GM21423 (cell line): ENCODE results near the gene CPA2.
"Not testable (repeated sequence)": the region's sequence is repeated elsewhere in the genome, so short reads cannot be mapped to it uniquely, and the experiment has no call there.

Source experiments
- ATAC-seq: cut with Tn5 transposase; IDR thresholded peaks from one replicate; pipeline ENCODE4 v1.9.1; 2021; ENCODE audit warnings: mild to moderate bottlenecking, moderate library complexity; ENCODE audit not compliant: unreplicated experiment

The CPA2 gene

DNA sequence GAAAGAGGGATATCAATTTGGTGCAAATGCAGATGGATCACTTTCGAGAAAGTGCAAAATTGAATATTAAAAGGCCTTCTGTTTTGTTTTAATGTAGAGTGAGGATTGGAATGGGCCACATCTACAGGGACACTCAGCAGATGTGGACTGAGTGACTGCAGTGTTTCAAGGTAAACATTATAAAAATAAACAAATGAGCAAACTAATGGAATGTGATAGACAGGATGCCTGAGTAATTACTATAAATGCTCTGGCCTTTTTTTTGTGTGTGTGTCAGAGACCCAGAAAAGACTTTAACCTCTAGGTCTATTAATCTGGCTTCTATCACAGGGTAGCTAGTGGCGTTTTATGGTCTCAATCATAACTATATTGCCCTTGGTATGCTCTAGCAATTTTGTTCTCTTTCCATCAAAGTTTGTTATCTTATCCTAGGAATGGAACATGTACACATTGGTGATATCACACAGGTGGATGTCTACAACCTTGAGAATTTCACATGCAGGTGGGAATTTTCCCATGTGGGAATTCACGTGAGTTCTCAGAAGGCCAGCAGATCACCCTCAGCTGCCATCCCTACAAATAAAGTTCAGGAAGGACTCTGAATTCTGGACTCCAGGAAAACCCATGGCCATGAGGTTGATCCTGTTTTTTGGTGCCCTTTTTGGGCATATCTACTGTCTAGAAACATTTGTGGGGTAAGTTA is at the start of gene CPA2:
TSS of gene CPA2 (plus strand) at position 606 of the 703 bp plus-strand sequence. CDS start at position 625, 19 bp downstream.
- no peak for ATAC-seq

DNA sequence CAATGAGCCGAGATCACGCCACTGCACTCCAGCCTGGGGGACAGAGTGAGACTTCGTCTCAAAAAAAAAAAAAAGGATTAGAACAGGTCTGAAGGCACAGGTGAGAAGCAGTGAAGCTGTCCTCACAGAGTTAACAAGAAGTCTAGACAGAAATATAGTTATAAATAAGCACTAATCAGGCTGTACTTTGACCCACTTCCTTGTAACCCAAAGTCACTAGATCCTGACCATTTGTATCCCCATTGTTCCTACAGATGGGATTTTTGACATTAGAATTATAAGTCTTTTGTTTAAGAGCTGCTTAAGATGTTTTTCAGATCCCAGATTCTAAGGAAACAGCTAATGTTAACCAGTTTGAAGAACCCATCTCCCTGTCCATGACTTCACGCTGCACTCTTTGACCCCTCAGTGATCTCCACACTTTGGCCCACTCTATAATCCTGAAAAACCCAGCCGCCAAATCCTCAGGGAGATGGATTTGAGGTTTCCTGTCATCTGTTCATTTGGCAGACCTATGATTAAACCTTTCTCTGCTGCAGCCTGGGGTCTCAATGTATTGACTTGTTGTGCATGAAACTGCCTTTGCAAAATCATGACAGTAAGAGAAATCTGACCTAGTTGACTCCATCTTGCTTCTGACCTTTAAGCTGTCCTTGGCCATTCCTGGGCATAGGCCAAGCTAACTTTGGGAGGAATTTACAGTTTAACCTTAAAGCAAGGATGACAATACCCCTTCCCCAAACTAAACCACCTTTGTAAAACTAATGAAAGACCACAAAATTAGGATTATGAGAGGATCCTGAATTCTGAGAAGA is 47.6 kb upstream of the CPA2 start:
- ATAC-seq = no peak

DNA sequence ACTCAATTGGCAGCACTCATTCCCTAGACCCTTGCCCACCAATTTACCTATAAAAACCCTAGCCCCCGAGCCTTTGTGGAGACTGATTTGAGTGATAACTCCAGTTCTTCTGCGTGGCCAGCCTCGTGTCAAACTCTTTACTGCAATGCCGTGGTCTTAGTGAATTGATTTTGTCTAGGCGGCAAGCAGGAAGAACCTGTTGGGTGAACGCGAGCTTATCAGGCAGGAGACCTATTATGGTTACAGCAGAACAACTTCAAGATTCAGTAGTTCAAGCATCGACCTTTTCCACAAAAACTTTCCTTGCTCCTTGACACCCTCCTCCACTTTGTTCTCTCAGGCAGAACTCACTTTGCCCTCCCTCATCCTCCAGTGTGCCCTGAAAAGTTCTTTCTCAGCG is 46.8 kb upstream of the CPA2 start:
- no peak for ATAC-seq

DNA sequence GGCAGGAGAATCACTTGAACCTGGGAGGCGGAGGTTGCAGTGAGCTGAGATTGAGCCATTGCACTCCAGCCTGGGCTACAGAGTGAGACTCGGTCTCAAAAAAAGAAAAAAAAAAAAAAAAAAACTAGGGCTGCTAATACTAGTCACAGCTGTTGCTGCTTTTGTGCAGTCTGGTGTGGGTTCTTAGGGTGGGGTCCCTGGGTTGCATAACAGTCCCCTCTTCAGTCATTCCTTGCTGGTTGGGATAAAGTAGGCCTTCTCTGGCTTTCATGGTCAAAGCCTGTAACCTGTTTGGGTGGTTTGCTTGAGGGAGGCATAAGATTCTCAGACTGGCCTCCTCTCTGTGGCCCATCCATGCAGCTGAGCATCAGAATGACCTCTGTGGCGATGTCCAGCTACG is 44.9 kb upstream of the CPA2 start:
- ATAC-seq = no peak

DNA sequence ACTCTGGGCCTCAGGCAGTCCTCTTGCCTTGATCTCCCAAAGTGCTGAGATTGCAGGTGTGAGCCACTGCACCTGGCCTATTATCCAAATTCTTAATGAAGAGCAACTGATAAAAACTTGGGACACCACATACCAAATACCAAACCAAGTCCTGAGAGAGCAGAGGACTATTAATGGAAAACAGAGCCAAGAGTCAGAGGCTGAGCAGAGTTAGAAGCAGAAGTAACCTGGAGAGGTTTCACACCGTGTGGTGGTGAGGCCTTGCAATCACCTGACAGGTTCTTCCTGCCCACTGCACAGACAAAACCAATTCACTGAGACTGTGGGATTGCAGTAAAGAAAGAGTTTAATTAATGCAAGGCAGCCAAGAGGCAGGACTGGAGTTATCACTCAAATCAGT is 43.0 kb upstream of the CPA2 start:
- no peak for ATAC-seq

DNA sequence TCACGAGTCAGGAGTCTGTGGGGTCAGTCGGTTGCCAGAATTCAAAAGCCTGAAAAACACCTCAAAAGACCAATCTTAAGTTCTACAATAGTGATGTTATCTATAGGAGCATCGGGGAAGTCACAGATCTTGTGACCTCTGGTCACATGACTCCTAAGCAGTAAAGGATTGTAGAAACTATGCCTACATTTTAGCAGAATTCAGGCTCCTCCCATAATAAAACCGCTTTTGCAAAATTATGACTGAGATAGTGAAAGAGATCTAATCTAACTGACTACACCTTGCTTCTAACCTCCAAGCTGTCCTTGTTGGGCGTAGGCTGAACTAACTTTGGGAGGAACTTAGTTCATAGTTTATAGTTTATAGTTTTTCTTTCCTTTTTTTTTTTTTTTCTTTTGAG is 42.5 kb upstream of the CPA2 start:
- no peak for ATAC-seq

DNA sequence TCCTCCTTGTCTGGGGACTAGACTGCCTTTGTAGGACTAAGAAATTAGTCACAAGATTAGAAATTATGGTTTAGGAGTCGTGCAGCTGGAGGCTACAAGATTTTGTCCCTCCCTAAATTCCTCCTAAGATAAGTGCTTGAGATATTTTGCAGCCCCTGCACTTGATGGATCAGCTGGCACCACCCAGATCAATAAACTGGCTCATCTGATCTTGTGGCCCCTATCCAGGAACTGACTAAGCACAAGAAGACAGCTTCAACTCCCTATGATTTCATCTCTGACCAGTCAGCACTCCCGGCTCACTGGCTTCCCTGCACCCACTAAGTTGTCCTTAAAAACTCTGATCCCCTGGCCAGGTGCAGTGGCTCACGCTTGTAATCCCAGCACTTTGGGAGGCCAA is 41.7 kb upstream of the CPA2 start:
- ATAC-seq = not testable (repeated sequence)

DNA sequence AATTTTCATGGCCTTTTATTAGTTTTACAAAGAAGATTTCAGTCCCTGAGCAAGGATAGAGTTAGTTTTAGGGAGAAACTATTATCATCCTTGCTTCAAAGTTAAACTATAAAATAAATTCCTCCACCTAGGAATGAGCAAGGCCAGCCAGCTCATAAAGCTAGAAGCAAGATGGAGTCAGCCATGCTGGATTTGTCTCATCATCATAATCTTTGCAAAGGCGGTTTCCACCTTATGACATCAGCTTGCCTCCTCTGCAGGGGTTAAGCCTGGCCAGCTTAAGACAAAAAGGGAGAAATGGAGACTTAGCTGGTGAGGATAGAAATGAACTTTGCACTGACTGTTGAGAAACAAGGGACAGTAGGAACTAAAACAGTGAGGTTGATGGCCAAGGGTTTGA is 40.3 kb upstream of the CPA2 start:
- no peak for ATAC-seq

DNA sequence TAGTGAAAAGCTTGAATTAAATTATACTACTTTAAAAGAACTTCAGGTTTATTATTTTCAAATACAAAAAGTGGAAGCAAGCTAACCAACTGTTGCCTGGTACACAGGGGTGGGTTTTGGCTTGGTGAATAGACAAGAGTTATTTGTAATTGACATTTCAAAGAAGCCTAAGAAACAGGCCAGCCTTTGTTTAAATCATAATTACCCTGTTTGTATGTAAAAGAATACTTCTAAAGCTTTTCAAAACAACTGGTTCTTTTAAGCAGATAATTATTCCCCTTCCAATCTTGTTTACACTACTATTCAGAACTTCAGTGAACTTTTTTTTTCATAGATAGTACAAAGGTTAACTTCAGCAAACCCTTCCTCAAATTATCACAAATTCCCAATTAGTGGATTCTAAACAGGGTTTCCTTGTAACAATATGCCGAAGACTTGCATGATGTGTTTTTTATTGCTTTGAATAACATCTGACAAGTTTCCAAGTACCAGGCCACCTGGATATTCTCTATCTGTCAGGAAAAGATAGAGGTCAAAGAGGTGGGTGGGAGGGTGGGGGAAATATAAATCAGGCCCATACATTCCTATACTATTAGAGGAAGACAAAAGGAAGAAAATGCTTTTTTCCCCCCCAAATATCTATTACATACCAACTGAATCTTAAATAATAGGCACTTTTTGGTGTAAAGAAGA is 38.6 kb upstream of the CPA2 start:
- no peak for ATAC-seq

DNA sequence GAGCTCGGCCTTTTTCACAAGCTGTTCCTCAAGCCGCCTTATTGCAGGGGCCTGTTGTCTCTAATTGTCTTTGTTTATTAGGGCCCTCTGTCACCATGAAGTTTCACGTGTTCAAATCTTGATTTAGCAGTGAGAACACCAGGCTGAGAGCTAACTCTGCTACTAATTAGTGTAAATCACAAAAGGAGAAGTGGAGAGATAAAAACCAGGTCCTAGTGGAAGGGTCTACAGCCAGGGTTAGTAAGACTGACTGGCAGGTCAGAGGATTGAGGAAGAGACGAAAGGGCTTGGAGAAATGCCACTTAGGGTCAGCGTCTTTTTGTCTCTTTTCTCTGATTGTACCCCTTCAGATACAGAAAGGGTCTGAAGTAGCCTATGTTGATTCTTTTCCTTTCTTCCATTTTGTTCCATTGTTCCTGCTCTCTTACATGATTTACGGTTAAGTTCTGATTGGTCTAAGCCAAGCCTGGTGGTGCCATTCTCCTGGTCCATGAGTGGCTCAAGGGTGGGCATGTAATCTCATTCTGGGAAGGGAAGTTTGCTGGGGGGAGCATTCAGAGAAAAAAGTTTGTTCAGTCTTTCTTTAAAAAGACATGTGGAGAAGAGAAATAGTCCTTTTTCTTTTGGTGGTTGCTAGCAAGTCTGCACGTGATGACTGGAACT is 37.7 kb upstream of the CPA2 start:
- no peak for ATAC-seq

DNA sequence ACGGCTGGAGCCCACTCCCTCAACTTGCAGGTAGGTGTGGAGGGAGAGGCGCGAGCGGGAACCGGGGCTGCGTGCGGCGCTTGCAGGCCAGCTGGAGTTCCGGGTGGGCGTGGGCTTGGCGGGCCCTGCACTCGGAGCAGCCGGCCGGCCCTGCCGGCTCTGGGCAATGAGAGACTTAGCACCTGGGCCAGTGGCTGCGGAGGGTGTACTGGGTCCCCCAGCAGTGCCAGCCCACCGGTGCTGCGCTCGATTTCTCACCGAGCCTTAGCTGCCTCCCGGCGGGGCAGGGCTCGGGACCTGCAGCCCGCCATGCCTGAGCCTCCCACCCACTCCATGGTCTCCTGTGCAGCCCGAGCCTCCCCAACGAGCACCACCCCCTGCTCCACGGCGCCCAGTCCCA is 36.7 kb upstream of the CPA2 start:
- not testable (repeated sequence) for ATAC-seq

DNA sequence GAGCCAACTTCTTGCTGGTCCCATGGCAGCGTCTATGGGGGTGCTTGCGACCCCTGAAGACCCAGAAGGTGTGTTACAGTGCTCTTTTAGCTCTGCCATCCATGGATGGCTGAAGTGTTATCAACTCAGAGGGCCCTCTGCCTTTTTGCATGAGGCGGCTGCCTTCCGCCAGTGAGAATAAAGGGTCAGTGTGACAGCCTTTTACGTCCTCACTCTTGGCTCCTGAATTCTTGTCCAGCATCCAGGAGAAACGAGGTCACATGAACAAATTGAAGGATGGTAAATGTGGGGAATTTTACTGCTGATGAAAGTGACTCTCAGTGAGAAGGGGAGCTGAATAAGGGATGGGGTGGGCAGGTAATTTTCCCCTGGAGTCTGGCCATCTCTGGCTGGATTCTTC is 34.9 kb upstream of the CPA2 start:
- ATAC-seq = no peak

DNA sequence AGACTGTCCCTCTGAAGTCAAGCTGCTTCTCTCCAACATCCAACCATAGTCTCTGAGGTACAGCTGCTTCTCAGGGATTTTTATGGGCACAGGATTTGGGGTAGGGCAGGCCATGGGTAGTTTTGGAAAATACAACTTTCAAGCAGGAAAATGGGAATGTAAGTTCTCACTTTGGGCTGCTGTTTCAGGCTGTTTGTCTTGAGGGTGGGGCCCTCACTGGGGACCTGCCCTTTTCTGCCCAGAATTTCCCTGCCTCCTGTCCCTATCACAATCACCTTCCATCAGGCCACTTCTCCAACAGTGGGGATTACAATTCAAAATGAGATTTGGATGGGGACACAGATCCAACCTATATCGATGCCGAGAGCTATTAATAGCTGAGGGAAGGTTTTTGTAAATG is 34.5 kb upstream of the CPA2 start:
- ATAC-seq = no peak

DNA sequence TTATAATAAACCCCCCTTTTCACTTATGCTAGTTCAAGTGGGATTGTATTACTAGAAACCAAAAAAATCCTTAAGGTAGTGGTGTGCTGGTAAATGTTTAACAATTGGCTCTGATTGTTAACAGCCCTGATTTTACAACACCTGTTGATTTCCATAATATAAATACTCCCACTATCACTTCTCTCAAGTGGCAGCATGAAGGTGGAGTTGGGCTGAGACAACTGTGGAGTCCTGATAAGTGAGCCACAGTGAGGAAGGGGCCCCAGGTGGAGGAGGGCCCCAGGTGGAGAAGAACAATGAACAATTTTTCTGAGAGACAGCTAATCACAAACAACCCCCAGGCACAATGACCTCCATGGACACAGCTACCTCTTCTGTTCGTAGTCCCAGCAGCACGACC is 32.6 kb upstream of the CPA2 start:
- ATAC-seq = no peak

DNA sequence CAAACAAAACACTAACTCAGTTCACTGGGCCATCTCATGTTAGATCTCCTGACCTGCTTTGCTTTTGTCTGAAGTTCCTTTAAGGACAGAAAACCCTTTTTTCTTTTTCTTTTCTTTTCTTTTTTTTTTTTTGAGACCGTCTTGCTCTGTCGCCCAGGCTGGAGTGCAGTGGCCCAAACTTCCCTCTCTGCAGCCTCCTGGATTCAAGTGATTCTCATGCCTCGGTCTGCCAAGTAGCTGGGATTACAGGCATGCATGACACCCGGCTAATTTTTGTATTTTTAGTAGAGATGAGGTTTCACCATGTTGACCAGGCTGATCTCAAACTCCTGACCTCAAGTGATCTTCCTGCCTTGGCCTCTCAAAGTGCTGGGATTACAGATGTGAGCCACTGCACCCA is 30.3 kb upstream of the CPA2 start:
- ATAC-seq = not testable (repeated sequence)

DNA sequence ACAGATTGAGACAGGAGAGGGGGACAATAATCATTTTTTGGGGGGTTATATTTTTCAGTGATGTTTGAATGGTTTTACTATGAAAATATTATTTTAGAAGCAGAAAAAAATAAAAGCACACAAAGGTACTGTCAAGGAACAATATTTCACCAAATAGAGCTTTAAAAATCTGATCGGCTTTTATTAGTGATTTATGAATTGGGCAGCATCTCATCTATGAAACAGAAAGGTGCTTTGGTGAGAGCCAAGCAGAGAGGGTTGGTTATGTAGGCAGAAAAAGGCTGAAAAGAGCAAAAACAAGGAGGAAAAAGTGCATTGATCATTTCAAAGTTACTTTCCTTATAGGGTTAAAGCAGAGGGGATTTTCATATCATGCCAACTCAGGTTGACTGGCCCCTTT is 26.4 kb upstream of the CPA2 start:
- no peak for ATAC-seq

DNA sequence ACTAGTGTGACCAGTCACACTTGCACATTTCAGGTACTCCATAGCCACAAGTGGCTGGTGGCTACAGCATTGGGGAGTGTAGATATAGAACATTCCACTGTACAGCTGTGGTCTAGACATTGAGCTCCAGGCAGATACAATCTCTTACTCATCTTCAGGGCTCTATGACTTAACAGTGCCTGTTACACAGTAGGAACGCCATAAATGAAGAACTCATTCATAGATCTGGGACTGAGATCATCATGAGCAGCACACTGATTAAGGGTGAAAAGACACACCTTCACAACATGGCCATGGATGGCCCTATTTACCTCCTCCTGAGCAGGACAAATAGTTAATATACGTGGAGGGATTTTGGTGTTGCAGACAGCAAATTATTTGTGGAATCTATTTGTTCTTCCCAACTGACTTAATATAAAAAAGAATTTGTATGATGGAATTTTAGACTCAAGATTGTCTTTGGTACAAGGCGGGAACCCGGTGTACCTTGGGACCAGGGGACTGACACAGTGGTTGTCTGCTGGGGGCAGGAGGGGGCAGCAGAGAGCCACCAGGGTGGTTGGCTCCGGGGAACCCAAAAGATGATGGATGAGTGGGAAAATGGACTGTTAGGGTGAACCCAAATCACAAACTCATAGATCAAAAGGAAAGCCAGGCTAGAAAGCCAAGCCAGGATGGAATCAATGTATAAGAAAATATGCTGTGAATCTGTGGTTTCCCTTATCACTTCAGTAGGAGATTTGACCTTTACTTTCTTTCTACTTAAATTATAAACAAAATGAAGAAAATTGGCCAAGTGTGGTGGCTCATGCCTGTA is 24.3 kb upstream of the CPA2 start:
- no peak for ATAC-seq

DNA sequence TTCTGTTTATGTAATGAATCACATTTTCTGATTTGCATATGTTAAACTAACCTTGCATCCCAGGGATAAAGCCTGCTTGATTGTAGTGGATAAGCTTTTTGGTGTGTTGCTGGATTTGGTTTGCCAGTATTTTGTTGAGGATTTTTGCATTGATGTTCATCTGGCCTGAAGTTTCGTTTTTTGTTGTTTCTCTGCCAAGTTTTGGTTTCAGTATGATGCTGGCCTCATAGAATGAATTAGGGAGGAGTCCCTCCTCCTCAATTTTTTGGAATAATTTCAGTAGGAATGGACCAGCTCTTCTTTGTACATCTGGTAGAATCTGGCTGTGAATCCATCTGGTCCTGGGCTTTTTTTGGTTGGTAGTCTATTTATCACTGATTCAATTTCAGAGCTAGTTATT is 23.2 kb upstream of the CPA2 start:
- ATAC-seq = not testable (repeated sequence)

DNA sequence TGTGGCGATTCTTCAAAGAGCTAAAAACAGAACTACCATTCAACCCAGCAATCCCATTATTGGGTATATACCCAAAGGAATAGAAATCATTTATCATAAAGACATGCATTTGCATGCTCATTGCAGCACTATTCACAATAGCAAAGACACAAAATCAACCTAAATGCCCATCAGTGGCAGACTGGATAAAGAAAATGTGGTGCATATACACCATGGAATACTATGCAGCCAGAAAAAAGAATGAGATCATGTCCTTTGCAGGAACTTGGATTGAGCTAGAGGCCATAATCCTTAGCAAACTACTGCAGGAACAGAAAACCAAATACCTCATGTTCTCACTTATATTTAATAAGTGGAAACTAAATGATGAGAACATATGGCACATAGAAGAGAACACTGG is 20.2 kb upstream of the CPA2 start:
- not testable (repeated sequence) for ATAC-seq

DNA sequence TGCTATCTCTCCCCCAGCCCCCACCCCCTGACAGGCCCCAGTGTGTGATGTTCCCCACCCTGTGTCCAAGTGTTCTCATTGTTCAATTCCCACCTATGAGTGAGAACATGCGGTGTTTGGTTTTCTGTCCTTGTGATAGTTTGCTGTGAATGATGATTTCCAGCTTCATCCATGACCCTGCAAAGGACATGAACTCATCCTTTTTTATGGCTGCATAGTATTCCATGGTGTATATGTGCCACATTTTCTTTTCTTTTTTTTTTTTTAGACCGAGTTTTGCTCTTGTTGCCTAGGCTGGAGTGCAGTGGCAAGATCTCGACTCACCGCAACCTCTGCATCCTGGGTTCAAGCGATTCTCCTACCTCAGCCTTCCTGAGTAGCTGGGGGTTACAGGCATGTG is 17.8 kb upstream of the CPA2 start:
- ATAC-seq = not testable (repeated sequence)
